GM18498 (cell line): Measurements from ENCODE around the gene IL2RG.

ENCODE experiments used
- ATAC-seq: cut with Tn5 transposase; IDR thresholded peaks from one replicate; pipeline ENCODE4 v1.9.1; 2021; ENCODE audit warnings: mild to moderate bottlenecking, moderate library complexity; ENCODE audit not compliant: unreplicated experiment

The IL2RG gene

GRCh38 chrX:71109051-71109450 is 2.3 kb downstream of the IL2RG start:
- no peak for ATAC-seq

GRCh38 chrX:71107762-71108360 is 3.5 kb downstream of the IL2RG start:
- no peak for ATAC-seq

- ATAC-seq, result no peak
Measured at GRCh38 chrX:71107245-71107644, 4.1 kb downstream of the IL2RG start.

GRCh38 chrX:71106427-71106826 is 5.0 kb downstream of the IL2RG start, which contains the start of gene CXorf65:
TSS of gene CXorf65 (minus strand) at chrX:71106740. CDS start at chrX:71106556, 184 bp downstream.
- no peak for ATAC-seq

GRCh38 chrX:71105628-71106027 is 5.7 kb downstream of the IL2RG start:
- no peak for ATAC-seq

GRCh38 chrX:71103110-71103983 is 8.0 kb downstream of the IL2RG start:
- ATAC-seq, result peak; percentile 51

- ATAC-seq, result no peak
Measured at GRCh38 chrX:71102292-71102691, 9.1 kb downstream of the IL2RG start.

- ATAC-seq, result no peak
Measured at GRCh38 chrX:71100581-71101505, 10.5 kb downstream of the IL2RG start.

- ATAC-seq, result no peak
Measured at GRCh38 chrX:71099736-71100135, 11.6 kb downstream of the IL2RG start.

GRCh38 chrX:71098951-71099506 is 12.3 kb downstream of the IL2RG start:
- no peak for ATAC-seq

- ATAC-seq, result peak; percentile 38
Measured at GRCh38 chrX:71098302-71098701, 13.1 kb downstream of the IL2RG start.

GRCh38 chrX:71096760-71097032 is 14.7 kb downstream of the IL2RG start:
- no peak for ATAC-seq

GRCh38 chrX:71095981-71096759 is 15.2 kb downstream of the IL2RG start:
- peak; percentile 25 for ATAC-seq

- peak; percentile 95 for ATAC-seq
Measured at GRCh38 chrX:71095555-71095980, 15.8 kb downstream of the IL2RG start, which contains the start of gene FOXO4. TSS of gene FOXO4 (plus strand) at chrX:71095851. CDS start at chrX:71096529, 678 bp downstream.

- no peak for ATAC-seq
Measured at GRCh38 chrX:71095033-71095432, 16.3 kb downstream of the IL2RG start.

GRCh38 chrX:71091263-71091662 is 20.1 kb downstream of the IL2RG start:
- no peak for ATAC-seq

- no peak for ATAC-seq
Measured at GRCh38 chrX:71085900-71086299, 25.5 kb downstream of the IL2RG start.

- no peak for ATAC-seq
Measured at GRCh38 chrX:71082822-71083221, 28.6 kb downstream of the IL2RG start.

- ATAC-seq, result no peak
Measured at GRCh38 chrX:71082124-71082647, 29.2 kb downstream of the IL2RG start.
